Calu3 (cell line): ENCODE data around the gene HOXB6. TPM values are rescaled to one million over a fixed set of nuclear protein-coding genes. Genes with fewer than 3 reads are reported as not detected.

Source experiments
- BruUV-seq: library from RNA; stranded (reverse); fragments of 400-500 nt; replicated peaks from 2 replicates; lab custom pipeline; 2021; lab: Mats Ljungman, UMichigan
- CTCF ChIA-PET: fragments of 300-600 bp; sonication (Branson Sonifier 250); formaldehyde crosslinking; loops from one replicate; lab custom pipeline; 2022; ENCODE audit warnings: antibody characterized with exemption; lab: Charles Lee
- DNase-seq: peaks from one replicate; pipeline ENCODE4 v3.0.0; 2022
- H3K27ac Mint-ChIP-seq: one replicate; pipeline ENCODE4 v1.8.0; 2022; ENCODE audit warnings: mixed read lengths; ENCODE audit not compliant: unreplicated experiment
- H3K27me3 Mint-ChIP-seq: one replicate; pipeline ENCODE4 v1.8.0; 2022; ENCODE audit warnings: mixed read lengths; ENCODE audit not compliant: unreplicated experiment
- H3K36me3 Mint-ChIP-seq: one replicate; pipeline ENCODE4 v1.8.0; 2022; ENCODE audit warnings: mild to moderate bottlenecking, moderate library complexity, mixed read lengths; ENCODE audit not compliant: insufficient read depth, unreplicated experiment
- H3K4me1 Mint-ChIP-seq: one replicate; pipeline ENCODE4 v1.8.0; 2022; ENCODE audit warnings: mild to moderate bottlenecking, low read depth, mixed read lengths; ENCODE audit not compliant: unreplicated experiment
- H3K4me3 Mint-ChIP-seq: one replicate; pipeline ENCODE4 v1.8.0; 2022; ENCODE audit warnings: mild to moderate bottlenecking, low read depth, moderate library complexity, mixed read lengths; ENCODE audit not compliant: unreplicated experiment
- H3K9me3 Mint-ChIP-seq: one replicate; pipeline ENCODE4 v1.8.0; 2022; ENCODE audit warnings: low read depth, mixed read lengths; ENCODE audit not compliant: unreplicated experiment
- CTCF ChIP-seq: fragments of 200-600 bp; IDR thresholded peaks from one replicate; pipeline ENCODE4 v1.8.0; 2022; ENCODE audit warnings: antibody characterized with exemption; ENCODE audit not compliant: unreplicated experiment
- intact Hi-C: fragments of 100-400 bp; cut with micrococcal nuclease; formaldehyde crosslinking; loops from one replicate; pipeline ENCODE4 v1.10.0; 2022; ENCODE audit not compliant: unreplicated experiment
- total RNA-seq: library from RNA; stranded (reverse); gene quantifications from 2 replicates; pipeline ENCODE4 v1.2.3, GENCODE V29; 2022

Gene HOXB6
- total RNA-seq, 1 experiment from 2014 or later = 140 TPM

- H3K27ac Mint-ChIP-seq = no peak overlapping the region
- H3K4me1 Mint-ChIP-seq = peaks cover 60% of the 10 kb centered on the region
- intact Hi-C loops = no loop called here
- no peak overlapping the region for H3K4me3 Mint-ChIP-seq
- DNase-seq = peak; percentile 94
- H3K36me3 Mint-ChIP-seq = peaks cover 67% of the 10 kb centered on the region
- no TSS peak for BruUV-seq
- H3K27me3 Mint-ChIP-seq = no peaks in the 10 kb centered on the region
- TF ChIP-seq CTCF = peak; percentile 65
- CTCF ChIA-PET = interaction anchor here (0.6 to 2.3 kb wide), 11 partner anchors 8 to 347 kb away, joined by 3 to 7 read pairs (median 3); no protein-coding TSS in a partner anchor
- no peaks in the 10 kb centered on the region for H3K9me3 Mint-ChIP-seq
Observed at GRCh38 chr17:48561884-48562810, 42.6 kb downstream of the HOXB6 start.

DNA sequence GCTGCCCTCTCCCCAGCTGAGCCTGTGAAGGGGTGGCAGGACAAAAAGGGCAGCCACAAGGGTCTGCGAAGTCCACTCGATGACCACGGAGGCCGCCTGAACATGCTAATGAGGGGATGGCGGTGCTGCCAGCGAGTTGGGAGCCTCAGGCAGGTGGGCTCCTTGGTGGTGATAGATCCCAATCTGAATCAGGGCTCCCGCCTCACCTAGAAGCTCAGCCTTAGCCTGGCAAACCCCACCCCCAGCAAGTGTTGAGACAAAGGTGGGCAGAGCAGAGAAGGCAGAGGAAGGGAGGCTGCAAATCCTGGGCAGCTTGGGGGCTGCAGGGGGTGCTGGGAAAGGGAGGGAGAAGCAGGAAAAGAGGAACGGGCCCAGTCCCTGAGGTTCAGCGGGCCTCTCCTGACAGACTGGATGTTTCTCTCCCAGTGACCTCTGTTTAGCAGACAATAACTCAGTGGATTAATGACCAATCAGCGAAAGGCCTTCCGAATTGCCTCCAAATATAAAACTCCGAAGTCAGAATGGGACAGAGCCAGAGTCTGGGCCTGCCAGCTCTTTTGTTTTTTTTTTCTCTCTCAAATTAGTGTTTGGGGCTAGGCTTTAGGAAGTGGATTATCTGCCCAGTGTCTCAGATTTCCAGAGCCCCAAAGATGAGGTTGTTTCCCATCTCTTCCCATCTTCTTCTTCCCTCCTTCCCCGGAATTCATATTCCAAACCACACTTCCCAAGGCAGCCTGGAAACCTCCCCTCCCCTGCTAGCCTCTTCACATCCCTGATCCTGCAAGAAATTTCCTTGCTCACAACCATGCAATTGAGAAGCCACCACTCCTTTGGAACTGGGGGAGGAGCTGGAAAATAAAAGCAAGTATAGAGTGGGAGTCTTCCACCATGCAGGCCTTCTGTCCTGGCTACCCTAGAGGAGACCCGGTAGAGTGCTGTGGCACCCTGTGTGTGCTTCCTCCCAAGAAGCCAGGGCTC, 44.7 kb downstream of the HOXB6 start:
- CTCF ChIA-PET = no interaction called here
- Mint-ChIP-seq H3K27ac (peak overlapping the region; percentile 2), H3K36me3 (peaks cover 85% of the 10 kb centered on the region), H3K4me1 (peaks cover 80% of the 10 kb centered on the region), H3K9me3 (no peaks in the 10 kb centered on the region), H3K4me3 (peak overlapping the region; percentile 36), H3K27me3 (no peaks in the 10 kb centered on the region)
- intact Hi-C loops = no loop called here
- BruUV-seq = no TSS peak
- peak; percentile 10 for TF ChIP-seq CTCF
- DNase-seq = no peak

- peaks cover 88% of the 10 kb centered on the region for H3K36me3 Mint-ChIP-seq
- BruUV-seq = no TSS peak
- H3K4me1 Mint-ChIP-seq = peaks cover 89% of the 10 kb centered on the region
- CTCF ChIA-PET = no interaction called here
- no peaks in the 10 kb centered on the region for H3K27me3 Mint-ChIP-seq
- H3K4me3 Mint-ChIP-seq = peak overlapping the region; percentile 36
- no peak for DNase-seq
- intact Hi-C loops = no loop called here
- peak overlapping the region; percentile 2 for H3K27ac Mint-ChIP-seq
- H3K9me3 Mint-ChIP-seq = no peaks in the 10 kb centered on the region
- TF ChIP-seq CTCF = no peak
Observed at GRCh38 chr17:48559122-48559839, 45.5 kb downstream of the HOXB6 start.

GRCh38 chr17:48558831-48559121, 46.0 kb downstream of the HOXB6 start:
- no peaks in the 10 kb centered on the region for H3K9me3 Mint-ChIP-seq
- H3K36me3 Mint-ChIP-seq = peaks cover 89% of the 10 kb centered on the region
- CTCF ChIA-PET = no interaction called here
- no TSS peak for BruUV-seq
- TF ChIP-seq CTCF = no peak
- H3K4me3 Mint-ChIP-seq = peak overlapping the region; percentile 36
- intact Hi-C loops = no loop called here
- peaks cover 94% of the 10 kb centered on the region for H3K4me1 Mint-ChIP-seq
- H3K27ac Mint-ChIP-seq = peak overlapping the region; percentile 2
- no peaks in the 10 kb centered on the region for H3K27me3 Mint-ChIP-seq
- no peak for DNase-seq
